Hepatocyte (in vitro differentiated cells): Measurements from ENCODE around the gene PPP5C. TPM values are rescaled to one million over a fixed set of nuclear protein-coding genes. Genes with fewer than 3 reads are reported as not detected.

ENCODE experiments used
- DNase-seq: peaks from one replicate; pipeline ENCODE4 v3.0.0-alpha.2; 2016; ENCODE audit warnings: low spot score
- H2AFZ ChIP-seq: fragments of 200-600 bp; sonication (generic); 2 replicates; pipeline ENCODE4 v1.6.0; 2016; ENCODE audit warnings: antibody characterized with exemption, mild to moderate bottlenecking
- H3K27ac ChIP-seq: fragments of 200-600 bp; sonication (generic); 2 replicates; pipeline ENCODE4 v1.5.1; 2016; ENCODE audit warnings: mild to moderate bottlenecking
- H3K27me3 ChIP-seq: fragments of 200-600 bp; sonication (generic); 2 replicates; pipeline ENCODE4 v1.6.1; 2016
- H3K36me3 ChIP-seq: fragments of 200-600 bp; sonication (generic); replicated peaks from 2 replicates; pipeline ENCODE4 v1.5.1; 2016; ENCODE audit warnings: low read depth; ENCODE audit not compliant: insufficient read depth
- H3K4me1 ChIP-seq: fragments of 200-600 bp; sonication (generic); 2 replicates; pipeline ENCODE4 v1.5.1; 2016; ENCODE audit warnings: mild to moderate bottlenecking, moderate library complexity; ENCODE audit not compliant: insufficient read depth
- H3K4me2 ChIP-seq: fragments of 200-600 bp; sonication (generic); 2 replicates; pipeline ENCODE4 v1.6.0; 2016
- H3K4me3 ChIP-seq: fragments of 200-600 bp; sonication (generic); 2 replicates; pipeline ENCODE4 v1.5.1; 2016; ENCODE audit warnings: mild to moderate bottlenecking
- H3K79me2 ChIP-seq: fragments of 200-600 bp; sonication (generic); 2 replicates; pipeline ENCODE4 v1.6.0; 2017; ENCODE audit warnings: mild to moderate bottlenecking
- H3K9me2 ChIP-seq: fragments of 200-600 bp; sonication (generic); replicated peaks from 2 replicates; pipeline ENCODE4 v1.6.0; 2017; ENCODE audit warnings: mild to moderate bottlenecking; ENCODE audit not compliant: insufficient read depth
- H3K9me3 ChIP-seq: fragments of 200-600 bp; sonication (generic); 2 replicates; pipeline ENCODE4 v1.5.1; 2016; ENCODE audit warnings: low read depth, mild to moderate bottlenecking
- H4K20me1 ChIP-seq: fragments of 200-600 bp; sonication (generic); 2 replicates; pipeline ENCODE4 v1.6.0; 2016; ENCODE audit warnings: mild to moderate bottlenecking; ENCODE audit not compliant: insufficient read depth, poor library complexity, severe bottlenecking
- CTCF ChIP-seq: fragments of 200-600 bp; sonication (generic); IDR thresholded peaks from 2 replicates; pipeline ENCODE4 v1.5.1; 2016; ENCODE audit warnings: antibody characterized with exemption, mild to moderate bottlenecking; ENCODE audit not compliant: poor library complexity
- EZH2 ChIP-seq: fragments of 200-600 bp; sonication (generic); IDR thresholded peaks from 2 replicates; pipeline ENCODE4 v1.6.1; 2016; ENCODE audit warnings: antibody characterized with exemption, mild to moderate bottlenecking, borderline replicate concordance
- EZH2phosphoT487 ChIP-seq: fragments of 200-600 bp; sonication (generic); IDR thresholded peaks from one replicate; pipeline ENCODE4 v1.6.1; 2018; ENCODE audit warnings: antibody characterized with exemption, mild to moderate bottlenecking, low read depth, moderate library complexity; ENCODE audit not compliant: unreplicated experiment, severe bottlenecking
- WGBS: methylation state at CpG from one replicate; pipeline ENCODE4 v1.1.6; 2016; ENCODE audit warnings: low lambda C conversion rate; ENCODE audit errors: missing lambda C conversion rate; 5-methylcytosine and 5-hydroxymethylcytosine counted together
- polyA plus RNA-seq: library from polyadenylated mRNA; unstranded; fragments of >200 nt; fragmentation: Nextera tagmentation; extraction: Ambion mirVana; gene quantifications from 2 replicates; pipeline ENCODE4 v1.2.1, GENCODE V29; 2016
- total RNA-seq: library from RNA; depleted of rRNA; stranded (reverse); fragments of >200 nt; gene quantifications from 2 replicates; pipeline ENCODE4 v1.2.3, GENCODE V29; 2014

The PPP5C gene
- total and polyA plus RNA-seq, 2 experiments from 2014 or later, result 51.2 to 68.8 TPM

GRCh38 chr19:46303691-46304397, 43.0 kb upstream of the PPP5C start:
- Histone ChIP-seq H3K79me2 (peaks cover 49% of the 10 kb centered on the region), H2AFZ (no peak overlapping the region), H3K27ac (peak overlapping the region; percentile 99), H3K4me1 (peaks cover 44% of the 10 kb centered on the region), H3K27me3 (no peaks in the 10 kb centered on the region), H4K20me1 (no peaks in the 10 kb centered on the region), H3K4me3 (no peak overlapping the region), H3K36me3 (peaks cover 5% of the 10 kb centered on the region), H3K4me2 (peak overlapping the region; percentile 54), H3K9me2 (no peaks in the 10 kb centered on the region), H3K9me3 (no peaks in the 10 kb centered on the region)
- WGBS, result 40% methylated on average over 54 of the region's 56 CpGs
- peak; percentile 86 for DNase-seq
- TF ChIP-seq CTCF, result no peak
- TF ChIP-seq EZH2phosphoT487, result no peak
- TF ChIP-seq EZH2, result no peak

- H3K36me3 ChIP-seq, result peaks cover 5% of the 10 kb centered on the region
- no peak overlapping the region for H3K4me2 ChIP-seq
- WGBS, result 99% methylated on average over 3 of the region's 3 CpGs
- H2AFZ ChIP-seq, result no peak overlapping the region
- TF ChIP-seq CTCF (no peak), EZH2 (no peak), EZH2phosphoT487 (no peak)
- H4K20me1 ChIP-seq, result no peaks in the 10 kb centered on the region
- peaks cover 44% of the 10 kb centered on the region for H3K79me2 ChIP-seq
- no peak overlapping the region for H3K27ac ChIP-seq
- no peak overlapping the region for H3K4me3 ChIP-seq
- H3K9me3 ChIP-seq, result no peaks in the 10 kb centered on the region
- H3K4me1 ChIP-seq, result peaks cover 22% of the 10 kb centered on the region
- DNase-seq, result no peak
- H3K9me2 ChIP-seq, result no peaks in the 10 kb centered on the region
- H3K27me3 ChIP-seq, result no peaks in the 10 kb centered on the region
These were observed 40.4 kb upstream of the PPP5C start for GRCh38 chr19:46306501-46306900.

DNA sequence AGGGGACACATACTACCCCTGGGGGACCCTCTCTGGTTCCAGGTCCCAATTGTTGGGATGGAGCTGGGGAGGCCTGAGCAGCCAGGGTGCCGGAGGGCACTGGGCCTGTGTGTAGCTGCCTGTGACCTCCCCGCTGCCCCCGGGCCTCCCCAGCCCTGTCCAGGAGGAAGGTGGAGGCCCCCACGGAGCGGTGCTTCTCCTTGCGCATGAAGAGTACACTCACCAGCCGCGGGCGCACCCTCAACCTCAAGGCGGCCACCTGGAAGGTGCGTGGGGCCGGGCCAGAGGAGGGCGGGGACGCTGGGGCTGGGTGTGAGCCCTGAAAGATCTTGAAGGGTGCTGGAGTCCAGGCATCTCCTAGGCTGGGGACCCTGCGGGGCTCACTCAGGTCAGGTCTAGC, 38.4 kb upstream of the PPP5C start:
- H3K27ac ChIP-seq, result no peak overlapping the region
- H3K36me3 ChIP-seq, result peaks cover 5% of the 10 kb centered on the region
- no peaks in the 10 kb centered on the region for H4K20me1 ChIP-seq
- TF ChIP-seq CTCF, result no peak
- TF ChIP-seq EZH2, result no peak
- no peak for TF ChIP-seq EZH2phosphoT487
- H2AFZ ChIP-seq, result no peak overlapping the region
- no peak for DNase-seq
- WGBS, result 90% methylated on average over 5 of the region's 15 CpGs
- no peak overlapping the region for H3K4me2 ChIP-seq
- H3K4me1 ChIP-seq, result peaks cover 4% of the 10 kb centered on the region
- no peaks in the 10 kb centered on the region for H3K9me3 ChIP-seq
- H3K79me2 ChIP-seq, result peaks cover 28% of the 10 kb centered on the region
- no peaks in the 10 kb centered on the region for H3K9me2 ChIP-seq
- no peak overlapping the region for H3K4me3 ChIP-seq
- H3K27me3 ChIP-seq, result no peaks in the 10 kb centered on the region

DNA sequence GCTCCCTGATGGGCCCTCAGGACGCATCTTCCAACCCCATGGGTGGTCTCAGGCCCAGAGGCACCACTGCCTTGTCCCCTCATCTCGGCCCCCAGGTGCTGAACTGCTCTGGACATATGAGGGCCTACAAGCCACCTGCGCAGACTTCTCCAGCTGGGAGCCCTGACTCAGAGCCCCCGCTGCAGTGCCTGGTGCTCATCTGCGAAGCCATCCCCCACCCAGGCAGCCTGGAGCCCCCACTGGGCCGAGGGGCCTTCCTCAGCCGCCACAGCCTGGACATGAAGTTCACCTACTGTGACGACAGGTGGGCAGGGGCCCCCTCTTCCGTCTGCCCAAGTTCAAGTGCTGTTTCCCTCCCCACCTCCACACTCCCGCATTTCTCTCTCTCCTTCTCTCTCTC, 37.8 kb upstream of the PPP5C start:
- Histone ChIP-seq H3K27ac (no peak overlapping the region), H3K36me3 (peaks cover 5% of the 10 kb centered on the region), H3K9me2 (no peaks in the 10 kb centered on the region), H4K20me1 (no peaks in the 10 kb centered on the region), H3K27me3 (no peaks in the 10 kb centered on the region), H3K79me2 (peaks cover 25% of the 10 kb centered on the region), H3K4me2 (no peak overlapping the region), H3K4me1 (no peaks in the 10 kb centered on the region), H2AFZ (no peak overlapping the region), H3K9me3 (no peaks in the 10 kb centered on the region), H3K4me3 (no peak overlapping the region)
- TF ChIP-seq EZH2, result no peak
- no peak for TF ChIP-seq EZH2phosphoT487
- TF ChIP-seq CTCF, result no peak
- WGBS, result 92% methylated on average over 9 of the region's 10 CpGs
- DNase-seq, result no peak
